OCI-LY7 (cell line): ENCODE measurements around the gene ACKR2. TPM values are rescaled to one million over a fixed set of nuclear protein-coding genes. Genes with fewer than 3 reads are reported as not detected.
A peak's percentile ranks its signal among the peaks of the same experiment; 100 is the strongest.

ENCODE experiments used
- BruUV-seq: library from RNA; stranded (reverse); fragments of 400-500 nt; replicated peaks from 2 replicates; lab custom pipeline; 2021; lab: Mats Ljungman, UMichigan
- CTCF ChIA-PET: fragments of 300-600 bp; sonication (Branson Sonifier 250); formaldehyde crosslinking; loops from one replicate; lab custom pipeline; 2022; ENCODE audit warnings: antibody characterized with exemption; ENCODE audit not compliant: unreplicated experiment; lab: Charles Lee
- POLR2A ChIA-PET: fragments of 300-600 bp; sonication (Branson Sonifier 250); formaldehyde crosslinking; loops from one replicate; lab custom pipeline; 2022; ENCODE audit warnings: antibody characterized with exemption; lab: Charles Lee
- DNase-seq: peaks from one replicate; pipeline ENCODE4 v3.0.0-alpha.2; 2015; ENCODE audit warnings: low spot score
- H2AFZ ChIP-seq: fragments of 200-600 bp; sonication (generic), shearing (Covaris generic); 2 replicates; pipeline ENCODE4 v1.6.1; 2014; ENCODE audit warnings: mild to moderate bottlenecking, antibody characterized with exemption, low read length, moderate library complexity
- H3K27ac ChIP-seq: fragments of 200-600 bp; sonication (generic); 2 replicates; pipeline ENCODE4 v1.5.1; 2014; ENCODE audit warnings: mixed run types, low read depth, mild to moderate bottlenecking, moderate library complexity, low read length, inconsistent platforms; ENCODE audit not compliant: poor library complexity, severe bottlenecking
- H3K36me3 ChIP-seq: fragments of 200-600 bp; sonication (generic); 2 replicates; pipeline ENCODE4 v1.6.1; 2014; ENCODE audit warnings: mild to moderate bottlenecking, antibody characterized with exemption, low read length, moderate library complexity, mixed read lengths; ENCODE audit not compliant: insufficient read depth
- H3K4me1 ChIP-seq: fragments of 200-600 bp; sonication (generic); 2 replicates; pipeline ENCODE4 v1.5.1; 2014; ENCODE audit warnings: mild to moderate bottlenecking, low read length; ENCODE audit not compliant: insufficient read depth, poor library complexity, severe bottlenecking
- H3K4me2 ChIP-seq: fragments of 200-600 bp; sonication (generic); 2 replicates; pipeline ENCODE4 v1.6.1; 2014; ENCODE audit warnings: mild to moderate bottlenecking, low read length
- H3K4me3 ChIP-seq: fragments of 200-600 bp; sonication (generic); 2 replicates; pipeline ENCODE4 v1.5.1; 2014; ENCODE audit warnings: mild to moderate bottlenecking, low read depth, low read length; ENCODE audit not compliant: poor library complexity, severe bottlenecking
- H3K79me2 ChIP-seq: fragments of 200-600 bp; sonication (generic); 2 replicates; pipeline ENCODE4 v1.6.1; 2016; ENCODE audit warnings: low read depth, mild to moderate bottlenecking, low read length, moderate library complexity, mixed read lengths; ENCODE audit not compliant: insufficient read depth
- H3K9me2 ChIP-seq: fragments of 200-600 bp; sonication (generic); 2 replicates; pipeline ENCODE4 v1.6.1; 2016; ENCODE audit warnings: mild to moderate bottlenecking, low read length, mixed read lengths; ENCODE audit not compliant: insufficient read depth
- H3K9me3 ChIP-seq: fragments of 200-600 bp; sonication (generic); 2 replicates; pipeline ENCODE4 v1.6.1; 2014; ENCODE audit warnings: mild to moderate bottlenecking, mixed run types, low read length, mixed read lengths
- H4K20me1 ChIP-seq: fragments of 200-600 bp; sonication (generic); 2 replicates; pipeline ENCODE4 v1.6.1; 2014; ENCODE audit warnings: mild to moderate bottlenecking, antibody characterized with exemption, low read length, moderate library complexity, mixed read lengths; ENCODE audit not compliant: insufficient read depth
- EZH2phosphoT487 ChIP-seq: fragments of 200-600 bp; sonication (generic); IDR thresholded peaks from 2 replicates; pipeline ENCODE4 v1.6.1; 2018; ENCODE audit warnings: low read depth, borderline replicate concordance, mild to moderate bottlenecking, mixed run types, antibody characterized with exemption, low read length, moderate library complexity, mixed read lengths
- intact Hi-C: fragments of 100-400 bp; cut with micrococcal nuclease; formaldehyde crosslinking; loops from one replicate; pipeline ENCODE4 v1.10.0; 2022; ENCODE audit not compliant: unreplicated experiment
- total RNA-seq, 2 experiments: library from RNA; depleted of rRNA in 1 of 2; stranded (reverse); fragments of >200 nt in 1 of 2; shearing (Covaris generic) in 1 of 2; gene quantifications; 2 replicates each; pipeline ENCODE4 v1.2.3, GENCODE V29; 2014 to 2022
- TF ChIP-seq, protein P1 (sequence below): fragments of 200-600 bp; sonication (generic); conservative IDR thresholded peaks from 2 replicates; pipeline ENCODE4 v1.5.1; 2014; ENCODE audit warnings: mild to moderate bottlenecking, antibody characterized with exemption, low read length, moderate library complexity, mixed read lengths

ACKR2 gene
- total RNA-seq, 2 experiments from 2014 or later = 2.9 TPM; not detected in 1

DNA sequence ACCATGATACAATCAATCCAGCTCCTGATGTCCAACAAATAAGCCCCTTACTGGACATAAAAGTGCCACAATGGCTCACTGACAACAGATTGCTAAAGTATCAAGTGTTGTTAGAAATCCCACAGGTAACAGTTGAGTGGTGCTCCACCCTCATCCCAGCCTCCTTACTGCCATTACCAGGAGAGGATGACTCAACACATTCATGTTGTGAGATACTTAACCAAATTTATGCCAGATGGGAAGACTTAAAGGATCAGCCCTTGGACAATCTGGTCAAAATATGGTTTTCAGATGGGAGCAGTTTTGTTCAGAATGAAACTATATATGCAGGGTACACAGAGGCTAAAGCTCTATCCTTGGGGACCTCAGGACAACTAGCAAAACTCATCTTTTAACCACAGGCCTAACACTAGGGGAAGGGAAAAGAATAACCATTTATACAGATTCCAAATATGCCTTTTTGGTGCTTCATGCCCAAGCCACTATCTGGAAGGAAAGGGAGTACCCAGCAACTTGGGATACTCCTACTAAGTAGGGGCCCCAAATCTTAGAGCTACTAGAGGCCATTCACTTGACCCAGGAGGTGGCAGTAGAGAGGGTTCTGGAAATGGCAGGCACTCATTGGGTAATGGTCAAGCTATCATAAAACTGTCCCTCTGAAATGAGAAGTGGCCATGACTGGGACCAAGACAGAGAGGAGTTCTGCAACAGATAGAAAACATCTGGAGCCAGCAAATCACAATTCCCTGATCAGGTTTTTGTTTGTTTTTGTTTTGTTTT, 89.8 kb downstream of the ACKR2 start:
- POLR2A ChIA-PET = interaction anchor here (0.7 to 1.4 kb wide), 3 partner anchors 19 to 48 kb away, joined by 3 to 4 read pairs (median 3); no protein-coding TSS in a partner anchor
- DNase-seq = no peak

GRCh38 chr3:42900226-42901072, 91.2 kb downstream of the ACKR2 start:
- POLR2A ChIA-PET = no interaction called here
- no peak overlapping the region for H3K4me3 ChIP-seq
- H2AFZ ChIP-seq = no peak overlapping the region
- no peaks in the 10 kb centered on the region for H3K79me2 ChIP-seq
- H3K4me1 ChIP-seq = no peaks in the 10 kb centered on the region
- no peaks in the 10 kb centered on the region for H3K36me3 ChIP-seq
- no TSS peak for BruUV-seq
- H4K20me1 ChIP-seq = no peaks in the 10 kb centered on the region
- intact Hi-C loops = no loop called here
- no peak overlapping the region for H3K27ac ChIP-seq
- CTCF ChIA-PET = no interaction called here
- TF ChIP-seq EZH2phosphoT487 = no peak
- TF ChIP-seq, protein P1, sequence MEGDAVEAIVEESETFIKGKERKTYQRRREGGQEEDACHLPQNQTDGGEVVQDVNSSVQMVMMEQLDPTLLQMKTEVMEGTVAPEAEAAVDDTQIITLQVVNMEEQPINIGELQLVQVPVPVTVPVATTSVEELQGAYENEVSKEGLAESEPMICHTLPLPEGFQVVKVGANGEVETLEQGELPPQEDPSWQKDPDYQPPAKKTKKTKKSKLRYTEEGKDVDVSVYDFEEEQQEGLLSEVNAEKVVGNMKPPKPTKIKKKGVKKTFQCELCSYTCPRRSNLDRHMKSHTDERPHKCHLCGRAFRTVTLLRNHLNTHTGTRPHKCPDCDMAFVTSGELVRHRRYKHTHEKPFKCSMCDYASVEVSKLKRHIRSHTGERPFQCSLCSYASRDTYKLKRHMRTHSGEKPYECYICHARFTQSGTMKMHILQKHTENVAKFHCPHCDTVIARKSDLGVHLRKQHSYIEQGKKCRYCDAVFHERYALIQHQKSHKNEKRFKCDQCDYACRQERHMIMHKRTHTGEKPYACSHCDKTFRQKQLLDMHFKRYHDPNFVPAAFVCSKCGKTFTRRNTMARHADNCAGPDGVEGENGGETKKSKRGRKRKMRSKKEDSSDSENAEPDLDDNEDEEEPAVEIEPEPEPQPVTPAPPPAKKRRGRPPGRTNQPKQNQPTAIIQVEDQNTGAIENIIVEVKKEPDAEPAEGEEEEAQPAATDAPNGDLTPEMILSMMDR = no peak
- H3K9me2 ChIP-seq = no peaks in the 10 kb centered on the region
- no peaks in the 10 kb centered on the region for H3K9me3 ChIP-seq
- H3K4me2 ChIP-seq = no peak overlapping the region
- no peak for DNase-seq

More for the DNA sequence above, 89.8 kb downstream of the ACKR2 start:
- no peak overlapping the region for H2AFZ ChIP-seq
- CTCF ChIA-PET = no interaction called here
- TF ChIP-seq, protein P1 = peak; percentile 34; the same call in 1 of the 2 replicates
- TF ChIP-seq EZH2phosphoT487 = no peak
- H3K36me3 ChIP-seq = no peaks in the 10 kb centered on the region
- no peaks in the 10 kb centered on the region for H4K20me1 ChIP-seq
- intact Hi-C loops = no loop called here
- H3K9me2 ChIP-seq = no peaks in the 10 kb centered on the region
- no peaks in the 10 kb centered on the region for H3K79me2 ChIP-seq
- no TSS peak for BruUV-seq
- H3K4me2 ChIP-seq = no peak overlapping the region
- H3K27ac ChIP-seq = no peak overlapping the region
- no peak overlapping the region for H3K4me3 ChIP-seq
- H3K4me1 ChIP-seq = no peaks in the 10 kb centered on the region
- no peaks in the 10 kb centered on the region for H3K9me3 ChIP-seq
